ENCODE measurements around the gene STRBP. TPM values are rescaled to one million over a fixed set of nuclear protein-coding genes. Genes with fewer than 3 reads are reported as not detected.

The STRBP gene
- total and polyA plus RNA-seq, 9 donors, result 4.9 to 18.8 (median 11.2) TPM

GRCh38 chr9:123104807-123105206 is 163.6 kb downstream of the STRBP start:
- no peaks in the 10 kb centered on the region for H3K27me3 ChIP-seq
- H3K9me3 ChIP-seq, result no peaks in the 10 kb centered on the region
- TF ChIP-seq POLR2A (IDR thresholded peaks at IDR 0.05), result no peak
- no peak for TF ChIP-seq EP300 (IDR thresholded peaks at IDR 0.05)
- TF ChIP-seq, protein P1, sequence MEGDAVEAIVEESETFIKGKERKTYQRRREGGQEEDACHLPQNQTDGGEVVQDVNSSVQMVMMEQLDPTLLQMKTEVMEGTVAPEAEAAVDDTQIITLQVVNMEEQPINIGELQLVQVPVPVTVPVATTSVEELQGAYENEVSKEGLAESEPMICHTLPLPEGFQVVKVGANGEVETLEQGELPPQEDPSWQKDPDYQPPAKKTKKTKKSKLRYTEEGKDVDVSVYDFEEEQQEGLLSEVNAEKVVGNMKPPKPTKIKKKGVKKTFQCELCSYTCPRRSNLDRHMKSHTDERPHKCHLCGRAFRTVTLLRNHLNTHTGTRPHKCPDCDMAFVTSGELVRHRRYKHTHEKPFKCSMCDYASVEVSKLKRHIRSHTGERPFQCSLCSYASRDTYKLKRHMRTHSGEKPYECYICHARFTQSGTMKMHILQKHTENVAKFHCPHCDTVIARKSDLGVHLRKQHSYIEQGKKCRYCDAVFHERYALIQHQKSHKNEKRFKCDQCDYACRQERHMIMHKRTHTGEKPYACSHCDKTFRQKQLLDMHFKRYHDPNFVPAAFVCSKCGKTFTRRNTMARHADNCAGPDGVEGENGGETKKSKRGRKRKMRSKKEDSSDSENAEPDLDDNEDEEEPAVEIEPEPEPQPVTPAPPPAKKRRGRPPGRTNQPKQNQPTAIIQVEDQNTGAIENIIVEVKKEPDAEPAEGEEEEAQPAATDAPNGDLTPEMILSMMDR (IDR thresholded peaks at IDR 0.05), result no peak
- intact Hi-C loops (cut with DNase I), result no loop called here
- no peak for DNase-seq
- WGBS, 3 donors, result 74 to 90% (median 78%) methylated on average over 7 of the region's 7 CpGs
- H3K4me1 ChIP-seq (ENCODE audit: insufficient read depth), result no peaks in the 10 kb centered on the region
- no peak overlapping the region for H3K4me3 ChIP-seq
- no peaks in the 10 kb centered on the region for H3K36me3 ChIP-seq
- H3K27ac ChIP-seq, result no peak overlapping the region

DNA sequence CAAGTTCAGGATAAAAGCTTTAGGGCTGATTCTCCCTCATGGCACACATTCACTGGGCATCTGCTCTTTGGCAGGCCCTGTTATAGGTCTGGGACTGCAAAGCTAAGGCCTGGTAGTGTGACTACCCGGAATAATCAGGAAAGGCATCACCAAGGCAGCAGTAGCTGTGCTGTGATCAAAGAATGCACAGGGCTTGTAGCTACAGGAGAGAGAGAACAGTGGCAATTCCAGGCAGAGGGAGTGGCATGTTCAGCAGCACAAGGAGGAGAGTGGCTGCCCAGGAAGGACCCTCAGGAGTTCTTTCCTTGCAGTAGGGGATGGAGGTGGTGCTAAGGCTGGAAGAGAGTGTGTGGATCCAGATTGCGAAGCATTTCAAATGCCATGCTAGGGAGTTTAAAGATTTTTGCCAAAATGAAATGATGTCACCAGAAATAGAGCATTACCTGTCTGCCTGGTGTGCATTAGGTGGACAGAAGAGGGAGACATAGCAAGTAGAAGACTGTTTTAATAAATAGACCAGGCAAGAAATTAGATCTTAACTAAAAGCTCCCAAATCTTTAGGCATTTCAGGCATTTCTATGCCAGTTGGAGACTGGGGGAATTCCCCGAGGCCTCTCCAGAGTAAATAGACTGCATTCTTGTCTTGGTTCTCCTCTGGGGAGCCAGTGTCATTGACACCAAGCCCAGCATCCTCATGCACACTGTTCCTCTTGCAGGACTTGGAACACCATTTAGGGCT is 165.8 kb downstream of the STRBP start:
- intact Hi-C loops (cut with DNase I), result no loop called here
- TF ChIP-seq, protein P1 (IDR thresholded peaks at IDR 0.05), result no peak
- no peak for TF ChIP-seq EP300 (IDR thresholded peaks at IDR 0.05)
- no peak for TF ChIP-seq POLR2A (IDR thresholded peaks at IDR 0.05)
- 85 to 92% (median 91%) methylated on average over 3 of the region's 3 CpGs for WGBS, 3 donors
- H3K9me3 ChIP-seq, result no peaks in the 10 kb centered on the region
- H3K36me3 ChIP-seq, result no peaks in the 10 kb centered on the region
- no peaks in the 10 kb centered on the region for H3K27me3 ChIP-seq
- DNase-seq, result no peak
- H3K27ac ChIP-seq, result no peak overlapping the region
- no peaks in the 10 kb centered on the region for H3K4me1 ChIP-seq (ENCODE audit: insufficient read depth)
- H3K4me3 ChIP-seq, result no peak overlapping the region

- Histone ChIP-seq H3K36me3 (no peaks in the 10 kb centered on the region), H3K4me3 (no peak overlapping the region), H3K27me3 (no peaks in the 10 kb centered on the region), H3K9me3 (no peaks in the 10 kb centered on the region), H3K4me1 (ENCODE audit: insufficient read depth) (no peaks in the 10 kb centered on the region), H3K27ac (no peak overlapping the region)
- DNase-seq, result no peak
- WGBS, 3 donors, result 94 to 96% (median 96%) methylated on average over 3 of the region's 3 CpGs
- TF ChIP-seq, protein P1 (IDR thresholded peaks at IDR 0.05), result no peak
- TF ChIP-seq POLR2A (IDR thresholded peaks at IDR 0.05), result no peak
- TF ChIP-seq EP300 (IDR thresholded peaks at IDR 0.05), result no peak
- intact Hi-C loops (cut with DNase I), result no loop called here
These were observed 168.8 kb downstream of the STRBP start for GRCh38 chr9:123099548-123099947.

- Histone ChIP-seq H3K9me3 (no peaks in the 10 kb centered on the region), H3K27me3 (no peaks in the 10 kb centered on the region), H3K4me1 (ENCODE audit: insufficient read depth) (no peaks in the 10 kb centered on the region), H3K36me3 (no peaks in the 10 kb centered on the region), H3K27ac (no peak overlapping the region), H3K4me3 (no peak overlapping the region)
- intact Hi-C loops (cut with DNase I), result no loop called here
- no peak for DNase-seq
- 85 to 90% (median 87%) methylated on average over 6 of the region's 6 CpGs for WGBS, 3 donors
- TF ChIP-seq EP300 (IDR thresholded peaks at IDR 0.05), result no peak
- TF ChIP-seq, protein P1 (IDR thresholded peaks at IDR 0.05), result no peak
- TF ChIP-seq POLR2A (IDR thresholded peaks at IDR 0.05), result no peak
These were observed 169.3 kb downstream of the STRBP start for GRCh38 chr9:123099042-123099441.
